Measurements from ENCODE around the gene OMP. TPM values are rescaled to one million over a fixed set of nuclear protein-coding genes. Genes with fewer than 3 reads are reported as not detected.

The OMP gene
- total RNA-seq, 2 experiments from 2014 or later: not detected

GRCh38 chr11:77124488-77124887 lies 21.8 kb downstream of the OMP start:
- ChIA-PET CTCF (ENCODE audit: unreplicated experiment) (no interaction called here), POLR2A (no interaction called here)
- Histone ChIP-seq H3K4me2 (ENCODE audit: low read length) (no peak overlapping the region), H3K9me2 (ENCODE audit: insufficient read depth, low read length) (no peaks in the 10 kb centered on the region), H3K9me3 (ENCODE audit: low read length) (no peaks in the 10 kb centered on the region), H4K20me1 (ENCODE audit: insufficient read depth, low read length) (no peaks in the 10 kb centered on the region), H3K27ac (ENCODE audit: low read depth, low read length, poor library complexity, severe bottlenecking) (no peak overlapping the region), H3K4me1 (ENCODE audit: insufficient read depth, low read length, poor library complexity, severe bottlenecking) (peaks cover 11% of the 10 kb centered on the region), H3K36me3 (ENCODE audit: insufficient read depth, low read length) (no peaks in the 10 kb centered on the region), H3K4me3 (ENCODE audit: low read depth, low read length, poor library complexity, severe bottlenecking) (no peak overlapping the region), H2AFZ (ENCODE audit: low read length) (no peak overlapping the region), H3K79me2 (ENCODE audit: insufficient read depth, low read depth, low read length) (no peaks in the 10 kb centered on the region)
- no peak for DNase-seq (ENCODE audit: low spot score)
- intact Hi-C loops (cut with micrococcal nuclease; ENCODE audit: unreplicated experiment): no loop called here
- no TSS peak for BruUV-seq (replicated peaks)
- TF ChIP-seq CTCF (conservative IDR thresholded peaks at IDR 0.05; ENCODE audit: low read length) (no peak), EZH2phosphoT487 (IDR thresholded peaks at IDR 0.05; ENCODE audit: borderline replicate concordance, low read depth, low read length) (no peak)

- ChIA-PET CTCF (ENCODE audit: unreplicated experiment) (no interaction called here), POLR2A (no interaction called here)
- H3K4me1 ChIP-seq (ENCODE audit: insufficient read depth, low read length, poor library complexity, severe bottlenecking): peaks cover 11% of the 10 kb centered on the region
- DNase-seq (ENCODE audit: low spot score): no peak
- H3K4me2 ChIP-seq (ENCODE audit: low read length): no peak overlapping the region
- no peaks in the 10 kb centered on the region for H3K9me3 ChIP-seq (ENCODE audit: low read length)
- no peaks in the 10 kb centered on the region for H3K9me2 ChIP-seq (ENCODE audit: insufficient read depth, low read length)
- no peaks in the 10 kb centered on the region for H3K79me2 ChIP-seq (ENCODE audit: insufficient read depth, low read depth, low read length)
- no peak overlapping the region for H2AFZ ChIP-seq (ENCODE audit: low read length)
- H4K20me1 ChIP-seq (ENCODE audit: insufficient read depth, low read length): no peaks in the 10 kb centered on the region
- TF ChIP-seq CTCF (conservative IDR thresholded peaks at IDR 0.05; ENCODE audit: low read length): no peak
- TF ChIP-seq EZH2phosphoT487 (IDR thresholded peaks at IDR 0.05; ENCODE audit: borderline replicate concordance, low read depth, low read length): no peak
- no peaks in the 10 kb centered on the region for H3K36me3 ChIP-seq (ENCODE audit: insufficient read depth, low read length)
- no TSS peak for BruUV-seq (replicated peaks)
- no peak overlapping the region for H3K27ac ChIP-seq (ENCODE audit: low read depth, low read length, poor library complexity, severe bottlenecking)
- H3K4me3 ChIP-seq (ENCODE audit: low read depth, low read length, poor library complexity, severe bottlenecking): no peak overlapping the region
- intact Hi-C loops (cut with micrococcal nuclease; ENCODE audit: unreplicated experiment): no loop called here
Observed at GRCh38 chr11:77125191-77125590, 22.6 kb downstream of the OMP start.

GRCh38 chr11:77125695-77126094 lies 23.1 kb downstream of the OMP start:
- no TSS peak for BruUV-seq (replicated peaks)
- intact Hi-C loops (cut with micrococcal nuclease; ENCODE audit: unreplicated experiment): no loop called here

More at GRCh38 chr11:77125695-77126094, 23.1 kb downstream of the OMP start:
- DNase-seq (ENCODE audit: low spot score): no peak
- H3K4me3 ChIP-seq (ENCODE audit: low read depth, low read length, poor library complexity, severe bottlenecking): no peak overlapping the region
- H3K27ac ChIP-seq (ENCODE audit: low read depth, low read length, poor library complexity, severe bottlenecking): no peak overlapping the region
- no peak overlapping the region for H3K4me2 ChIP-seq (ENCODE audit: low read length)
- H3K36me3 ChIP-seq (ENCODE audit: insufficient read depth, low read length): no peaks in the 10 kb centered on the region
- TF ChIP-seq EZH2phosphoT487 (IDR thresholded peaks at IDR 0.05; ENCODE audit: borderline replicate concordance, low read depth, low read length) (no peak), CTCF (conservative IDR thresholded peaks at IDR 0.05; ENCODE audit: low read length) (no peak)
- peaks cover 11% of the 10 kb centered on the region for H3K4me1 ChIP-seq (ENCODE audit: insufficient read depth, low read length, poor library complexity, severe bottlenecking)
- no peak overlapping the region for H2AFZ ChIP-seq (ENCODE audit: low read length)
- CTCF ChIA-PET (ENCODE audit: unreplicated experiment): no interaction called here
- H3K79me2 ChIP-seq (ENCODE audit: insufficient read depth, low read depth, low read length): no peaks in the 10 kb centered on the region
- no peaks in the 10 kb centered on the region for H3K9me2 ChIP-seq (ENCODE audit: insufficient read depth, low read length)
- no peaks in the 10 kb centered on the region for H3K9me3 ChIP-seq (ENCODE audit: low read length)
- no peaks in the 10 kb centered on the region for H4K20me1 ChIP-seq (ENCODE audit: insufficient read depth, low read length)
- POLR2A ChIA-PET: no interaction called here

Measured in OCI-LY7 (cell line).